Hematopoietic multipotent progenitor cell treated with erythropoietin and hydrocortisone succinate and interleukin-3 and kit ligand, for 15 days (in vitro differentiated cells): ENCODE results near the gene BTN3A1.
"Not testable (repeated sequence)": the region's sequence is repeated elsewhere in the genome, so short reads cannot be mapped to it uniquely, and the experiment has no call there.

Source experiments
- DNase-seq: peaks from one replicate; pipeline ENCODE4 v3.0.0-alpha.2; 2015; ENCODE audit warnings: low spot score

BTN3A1 gene

GRCh38 chr6:26401987-26402658 is at the start of gene BTN3A1:
Gene BTN3A1, plus strand, starts transcription at chr6:26402275. Its CDS starts 3,289 bp downstream, at chr6:26405564.
- peak; percentile 88 for DNase-seq

GRCh38 chr6:26352315-26352714 is 49.8 kb upstream of the BTN3A1 start:
- DNase-seq, result no peak

GRCh38 chr6:26354162-26354561 is 47.9 kb upstream of the BTN3A1 start:
- DNase-seq, result no peak

- DNase-seq, result no peak
Observed at GRCh38 chr6:26355366-26355765, 46.7 kb upstream of the BTN3A1 start.

- not testable (repeated sequence) for DNase-seq
Observed at GRCh38 chr6:26357543-26357942, 44.5 kb upstream of the BTN3A1 start.

GRCh38 chr6:26358511-26358981 is 43.5 kb upstream of the BTN3A1 start:
- no peak for DNase-seq

GRCh38 chr6:26359765-26360164 is 42.3 kb upstream of the BTN3A1 start:
- DNase-seq, result no peak

- no peak for DNase-seq
Observed at GRCh38 chr6:26360451-26361416, 41.3 kb upstream of the BTN3A1 start.

- DNase-seq, result no peak
Observed at GRCh38 chr6:26361544-26361943, 40.5 kb upstream of the BTN3A1 start.

- no peak for DNase-seq
Observed at GRCh38 chr6:26362093-26362835, 39.8 kb upstream of the BTN3A1 start.

GRCh38 chr6:26362836-26363220 is 39.2 kb upstream of the BTN3A1 start:
- no peak for DNase-seq

- peak; percentile 27 for DNase-seq
Observed at GRCh38 chr6:26363882-26364701, 38.0 kb upstream of the BTN3A1 start.

GRCh38 chr6:26365633-26365995 is 36.5 kb upstream of the BTN3A1 start:
- no peak for DNase-seq

- no peak for DNase-seq
Observed at GRCh38 chr6:26366504-26366903, 35.6 kb upstream of the BTN3A1 start.

- DNase-seq, result no peak
Observed at GRCh38 chr6:26367114-26367513, 35.0 kb upstream of the BTN3A1 start.

- DNase-seq, result not testable (repeated sequence)
Observed at GRCh38 chr6:26371813-26372212, 30.3 kb upstream of the BTN3A1 start.

- peak; percentile 53 for DNase-seq
Observed at GRCh38 chr6:26372308-26373144, 29.5 kb upstream of the BTN3A1 start.

- no peak for DNase-seq
Observed at GRCh38 chr6:26375270-26375669, 26.8 kb upstream of the BTN3A1 start.

GRCh38 chr6:26377719-26378118 is 24.4 kb upstream of the BTN3A1 start:
- no peak for DNase-seq

- DNase-seq, result not testable (repeated sequence)
Observed at GRCh38 chr6:26378143-26378542, 23.9 kb upstream of the BTN3A1 start.

- DNase-seq, result no peak
Observed at GRCh38 chr6:26379292-26379691, 22.8 kb upstream of the BTN3A1 start.
